ENCODE data around the gene PRPF18. TPM values are rescaled to one million over a fixed set of nuclear protein-coding genes. Genes with fewer than 3 reads are reported as not detected.

PRPF18 gene
- total RNA-seq, 1 donor from 2014 or later: 17.1 TPM

- DNase-seq (ENCODE audit: low spot score, unreplicated experiment): no peak
- Mint-ChIP-seq H3K27ac (no peak overlapping the region), H3K4me1 (ENCODE audit: low read depth) (peaks cover 7% of the 10 kb centered on the region), H3K4me3 (ENCODE audit: low read depth) (no peak overlapping the region), H3K27me3 (no peaks in the 10 kb centered on the region), H3K9me3 (ENCODE audit: low read depth) (no peaks in the 10 kb centered on the region), H3K36me3 (ENCODE audit: insufficient read depth) (peaks cover 38% of the 10 kb centered on the region)
- TF ChIP-seq, protein P1, sequence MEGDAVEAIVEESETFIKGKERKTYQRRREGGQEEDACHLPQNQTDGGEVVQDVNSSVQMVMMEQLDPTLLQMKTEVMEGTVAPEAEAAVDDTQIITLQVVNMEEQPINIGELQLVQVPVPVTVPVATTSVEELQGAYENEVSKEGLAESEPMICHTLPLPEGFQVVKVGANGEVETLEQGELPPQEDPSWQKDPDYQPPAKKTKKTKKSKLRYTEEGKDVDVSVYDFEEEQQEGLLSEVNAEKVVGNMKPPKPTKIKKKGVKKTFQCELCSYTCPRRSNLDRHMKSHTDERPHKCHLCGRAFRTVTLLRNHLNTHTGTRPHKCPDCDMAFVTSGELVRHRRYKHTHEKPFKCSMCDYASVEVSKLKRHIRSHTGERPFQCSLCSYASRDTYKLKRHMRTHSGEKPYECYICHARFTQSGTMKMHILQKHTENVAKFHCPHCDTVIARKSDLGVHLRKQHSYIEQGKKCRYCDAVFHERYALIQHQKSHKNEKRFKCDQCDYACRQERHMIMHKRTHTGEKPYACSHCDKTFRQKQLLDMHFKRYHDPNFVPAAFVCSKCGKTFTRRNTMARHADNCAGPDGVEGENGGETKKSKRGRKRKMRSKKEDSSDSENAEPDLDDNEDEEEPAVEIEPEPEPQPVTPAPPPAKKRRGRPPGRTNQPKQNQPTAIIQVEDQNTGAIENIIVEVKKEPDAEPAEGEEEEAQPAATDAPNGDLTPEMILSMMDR (IDR thresholded peaks at IDR 0.05; ENCODE audit: unreplicated experiment): no peak
Observed at GRCh38 chr10:13648425-13648824, 61.7 kb downstream of the PRPF18 start.

GRCh38 chr10:13649844-13650520, 63.2 kb downstream of the PRPF18 start:
- no peak overlapping the region for H3K4me3 Mint-ChIP-seq (ENCODE audit: low read depth)
- no peaks in the 10 kb centered on the region for H3K4me1 Mint-ChIP-seq (ENCODE audit: low read depth)
- H3K27me3 Mint-ChIP-seq: no peaks in the 10 kb centered on the region
- no peak for DNase-seq (ENCODE audit: low spot score, unreplicated experiment)
- peaks cover 37% of the 10 kb centered on the region for H3K36me3 Mint-ChIP-seq (ENCODE audit: insufficient read depth)
- TF ChIP-seq, protein P1 (IDR thresholded peaks at IDR 0.05; ENCODE audit: unreplicated experiment): no peak
- H3K27ac Mint-ChIP-seq: no peak overlapping the region
- no peaks in the 10 kb centered on the region for H3K9me3 Mint-ChIP-seq (ENCODE audit: low read depth)

GRCh38 chr10:13650961-13651360, 64.2 kb downstream of the PRPF18 start:
- Mint-ChIP-seq H3K9me3 (ENCODE audit: low read depth) (no peaks in the 10 kb centered on the region), H3K27ac (no peak overlapping the region), H3K27me3 (no peaks in the 10 kb centered on the region), H3K4me3 (ENCODE audit: low read depth) (no peak overlapping the region), H3K4me1 (ENCODE audit: low read depth) (no peaks in the 10 kb centered on the region), H3K36me3 (ENCODE audit: insufficient read depth) (peaks cover 33% of the 10 kb centered on the region)
- TF ChIP-seq, protein P1 (IDR thresholded peaks at IDR 0.05; ENCODE audit: unreplicated experiment): no peak
- DNase-seq (ENCODE audit: low spot score, unreplicated experiment): no peak

DNA sequence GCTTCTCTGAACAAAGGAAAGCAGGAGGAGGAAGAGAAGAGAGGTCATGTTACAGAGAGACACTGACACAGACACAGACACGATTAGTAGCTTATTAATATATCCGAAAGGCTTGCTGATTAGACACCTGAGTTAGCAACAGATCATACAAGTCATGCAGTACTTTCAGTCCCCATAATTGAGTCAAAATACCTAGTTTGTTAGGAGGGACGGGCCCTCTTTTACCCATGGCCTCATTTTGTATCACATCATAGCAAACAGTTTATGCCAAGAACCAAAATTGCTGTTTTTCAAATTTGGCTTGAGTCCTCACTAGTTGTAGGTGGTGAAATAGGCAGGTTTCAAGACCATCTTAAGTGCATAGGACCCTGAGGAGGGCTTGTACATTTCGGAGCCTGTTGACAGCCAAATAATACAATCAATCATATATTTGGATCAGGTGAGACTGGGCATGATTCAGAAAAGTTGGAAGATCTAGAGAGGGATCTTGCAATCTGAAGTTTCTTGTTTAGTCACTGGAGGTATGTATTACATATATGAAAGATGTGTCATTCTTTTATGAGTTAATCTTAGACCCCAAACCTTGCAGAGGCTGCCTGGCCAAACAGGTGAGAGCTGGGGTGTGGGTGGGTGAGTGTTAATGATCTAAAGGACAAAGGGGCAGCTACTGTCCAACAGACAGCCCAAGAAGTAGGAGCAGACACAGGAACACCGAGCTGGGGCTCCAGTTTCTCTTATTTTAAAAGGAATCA, 65.4 kb downstream of the PRPF18 start:
- no peaks in the 10 kb centered on the region for H3K27me3 Mint-ChIP-seq
- H3K36me3 Mint-ChIP-seq (ENCODE audit: insufficient read depth): peaks cover 27% of the 10 kb centered on the region
- H3K27ac Mint-ChIP-seq: peak overlapping the region; percentile 62
- H3K4me3 Mint-ChIP-seq (ENCODE audit: low read depth): no peak overlapping the region
- no peaks in the 10 kb centered on the region for H3K9me3 Mint-ChIP-seq (ENCODE audit: low read depth)
- no peak for DNase-seq (ENCODE audit: low spot score, unreplicated experiment)
- no peaks in the 10 kb centered on the region for H3K4me1 Mint-ChIP-seq (ENCODE audit: low read depth)
- TF ChIP-seq, protein P1 (IDR thresholded peaks at IDR 0.05; ENCODE audit: unreplicated experiment): no peak

DNA sequence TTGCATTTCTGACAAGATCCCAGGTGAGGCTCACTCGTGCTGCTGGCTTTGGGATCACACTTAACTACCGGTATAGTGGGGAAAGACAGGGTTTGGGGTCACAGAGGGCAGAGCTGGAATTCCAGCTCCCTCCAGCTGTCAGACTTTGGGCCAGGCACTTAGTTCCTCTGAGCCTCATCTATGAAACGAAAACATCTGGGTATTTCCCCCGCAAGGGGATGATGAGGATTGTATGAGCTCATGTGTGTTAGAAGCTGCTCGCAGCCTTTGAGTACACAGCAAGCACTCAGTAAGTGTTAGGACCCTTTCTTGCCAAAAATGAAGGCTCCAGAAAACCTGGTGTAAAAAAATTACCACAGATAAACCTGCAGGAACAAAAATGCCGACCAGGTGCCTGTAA, 66.1 kb downstream of the PRPF18 start:
- no peak for DNase-seq (ENCODE audit: low spot score, unreplicated experiment)
- TF ChIP-seq, protein P1 (IDR thresholded peaks at IDR 0.05; ENCODE audit: unreplicated experiment): no peak
- no peaks in the 10 kb centered on the region for H3K9me3 Mint-ChIP-seq (ENCODE audit: low read depth)
- H3K27me3 Mint-ChIP-seq: no peaks in the 10 kb centered on the region
- H3K36me3 Mint-ChIP-seq (ENCODE audit: insufficient read depth): peaks cover 25% of the 10 kb centered on the region
- H3K4me1 Mint-ChIP-seq (ENCODE audit: low read depth): no peaks in the 10 kb centered on the region
- no peak overlapping the region for H3K4me3 Mint-ChIP-seq (ENCODE audit: low read depth)
- H3K27ac Mint-ChIP-seq: no peak overlapping the region

All from progenitor cell of endocrine pancreas (in vitro differentiated cells).